KG1 (cell line): ENCODE data around the gene CCNQ.
A peak's percentile ranks its signal among the peaks of the same experiment; 100 is the strongest.
"Not testable (repeated sequence)": the region's sequence is repeated elsewhere in the genome, so short reads cannot be mapped to it uniquely, and the experiment has no call there.

Experiments used
- DNase-seq: peaks from one replicate; lab custom pipeline; 2025; lab: John Stamatoyannopoulos, UW

CCNQ gene

GRCh38 chrX:153623310-153624029, 24.5 kb upstream of the CCNQ start:
- no peak for DNase-seq

- no peak for DNase-seq
These were observed 23.8 kb upstream of the CCNQ start for GRCh38 chrX:153622661-153623309.

- no peak for DNase-seq
These were observed 23.1 kb upstream of the CCNQ start for GRCh38 chrX:153621949-153622598.

- DNase-seq: no peak
These were observed 21.6 kb upstream of the CCNQ start for GRCh38 chrX:153620576-153620975.

- DNase-seq: no peak
These were observed 15.9 kb upstream of the CCNQ start for GRCh38 chrX:153614818-153615217.

- no peak for DNase-seq
These were observed 13.5 kb upstream of the CCNQ start for GRCh38 chrX:153612413-153612812.

- DNase-seq: no peak
These were observed 12.6 kb upstream of the CCNQ start for GRCh38 chrX:153611298-153612095.

GRCh38 chrX:153610836-153611213, 11.9 kb upstream of the CCNQ start:
- no peak for DNase-seq

- DNase-seq: no peak
These were observed 11.2 kb upstream of the CCNQ start for GRCh38 chrX:153609917-153610835.

GRCh38 chrX:153608806-153609205, 9.9 kb upstream of the CCNQ start:
- DNase-seq: no peak

GRCh38 chrX:153608376-153608775, 9.4 kb upstream of the CCNQ start:
- no peak for DNase-seq

GRCh38 chrX:153606503-153606902, 7.6 kb upstream of the CCNQ start:
- DNase-seq: no peak

- not testable (repeated sequence) for DNase-seq
These were observed 5.9 kb upstream of the CCNQ start for GRCh38 chrX:153604666-153605380.

GRCh38 chrX:153603131-153603656, 4.3 kb upstream of the CCNQ start:
- DNase-seq: no peak

- DNase-seq: no peak
These were observed 3.7 kb upstream of the CCNQ start for GRCh38 chrX:153602601-153603000.

GRCh38 chrX:153601511-153602110, 2.7 kb upstream of the CCNQ start:
- DNase-seq: no peak

GRCh38 chrX:153600921-153601320, 2.0 kb upstream of the CCNQ start:
- no peak for DNase-seq

GRCh38 chrX:153600032-153600373, 1.1 kb upstream of the CCNQ start:
- no peak for DNase-seq

GRCh38 chrX:153599192-153600031, 473 bp upstream of the CCNQ start:
- peak; percentile 39 for DNase-seq
